Posterior vena cava (tissue), 2 donors: ENCODE measurements around the gene CUL4A. TPM values are rescaled to one million over a fixed set of nuclear protein-coding genes. Genes with fewer than 3 reads are reported as not detected.
"Not testable (repeated sequence)": the region's sequence is repeated elsewhere in the genome, so short reads cannot be mapped to it uniquely, and the experiment has no call there.

Experiments
- DNase-seq: peaks from one replicate; pipeline ENCODE4 v3.0.0-alpha.2; 2020; ENCODE audit warnings: low spot score
- intact Hi-C, 2 donors: fragments of 100-400 bp; cut with DNase I; formaldehyde crosslinking; loops; one replicate each; pipeline versions ENCODE4 v1.14.1 to v1.14.2; 2022 to 2023
- total RNA-seq, 2 donors: library from RNA; stranded (reverse); fragmentation: NEBNext Ultra II Directional; extraction: Animal tissue kit (Norgen Biotek cat#: 25700); gene quantifications; one replicate each; pipeline ENCODE4 v1.2.1, GENCODE V29; 2021
- donor health status: DM: yes; HTN: yes; CAD: no.
- donor health status: DM: yes; HTN: yes; CAD: no.

The CUL4A gene
- total RNA-seq, 2 donors from 2014 or later = 57.5 to 58.5 TPM

DNA sequence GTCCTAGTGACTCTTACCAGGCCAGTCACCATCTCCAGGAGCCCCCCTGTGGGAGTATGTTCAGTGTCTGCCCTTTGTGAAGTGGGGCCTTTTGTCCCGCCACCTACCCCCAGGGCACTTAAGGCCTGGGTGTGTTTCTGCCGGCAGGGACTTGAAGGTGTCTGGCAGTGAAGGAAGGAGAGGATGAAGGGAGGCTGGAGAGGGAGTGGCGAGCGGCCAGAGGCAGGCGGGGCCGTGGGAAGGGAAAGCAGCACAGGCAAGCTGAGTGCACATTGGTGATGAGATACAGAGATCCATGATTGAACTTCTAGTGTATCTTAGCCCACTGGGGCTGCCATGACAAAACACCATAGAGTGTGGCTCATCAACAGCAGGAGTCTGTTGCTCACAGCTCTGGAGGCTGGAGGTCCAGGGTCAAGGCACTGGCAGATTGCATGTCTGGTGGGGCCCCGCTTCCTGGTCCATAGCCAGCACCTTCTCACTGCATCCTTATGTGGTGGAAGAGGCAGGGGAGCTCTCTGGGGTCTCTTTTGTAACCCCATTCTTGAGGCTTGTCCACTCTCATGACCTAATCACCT is 17.5 kb downstream of the CUL4A start:
- DNase-seq = no peak
- intact Hi-C loops = no loop called here

DNA sequence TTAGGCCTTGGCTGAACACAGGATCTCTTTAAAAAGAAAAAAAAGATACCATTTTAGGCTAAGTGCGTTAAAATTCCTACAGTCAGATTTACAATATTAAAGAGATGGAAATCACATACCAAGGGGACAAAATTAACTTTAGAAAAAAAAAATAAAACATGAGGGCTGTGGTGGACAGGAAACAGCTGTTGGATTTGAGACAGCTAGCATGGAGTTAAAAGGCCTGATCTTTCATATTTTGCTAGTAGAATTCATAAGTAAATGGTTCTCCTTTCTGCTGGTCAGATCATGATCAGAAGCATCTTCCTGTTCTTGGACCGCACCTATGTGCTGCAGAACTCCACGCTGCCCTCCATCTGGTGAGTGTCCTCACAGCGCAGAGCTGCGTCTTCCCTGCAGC is 19.7 kb downstream of the CUL4A start:
- no peak for DNase-seq
- intact Hi-C loops = no loop called here

GRCh38 chr13:113229791-113230190 is 20.4 kb downstream of the CUL4A start:
- DNase-seq = no peak
- intact Hi-C loops = no loop called here

DNA sequence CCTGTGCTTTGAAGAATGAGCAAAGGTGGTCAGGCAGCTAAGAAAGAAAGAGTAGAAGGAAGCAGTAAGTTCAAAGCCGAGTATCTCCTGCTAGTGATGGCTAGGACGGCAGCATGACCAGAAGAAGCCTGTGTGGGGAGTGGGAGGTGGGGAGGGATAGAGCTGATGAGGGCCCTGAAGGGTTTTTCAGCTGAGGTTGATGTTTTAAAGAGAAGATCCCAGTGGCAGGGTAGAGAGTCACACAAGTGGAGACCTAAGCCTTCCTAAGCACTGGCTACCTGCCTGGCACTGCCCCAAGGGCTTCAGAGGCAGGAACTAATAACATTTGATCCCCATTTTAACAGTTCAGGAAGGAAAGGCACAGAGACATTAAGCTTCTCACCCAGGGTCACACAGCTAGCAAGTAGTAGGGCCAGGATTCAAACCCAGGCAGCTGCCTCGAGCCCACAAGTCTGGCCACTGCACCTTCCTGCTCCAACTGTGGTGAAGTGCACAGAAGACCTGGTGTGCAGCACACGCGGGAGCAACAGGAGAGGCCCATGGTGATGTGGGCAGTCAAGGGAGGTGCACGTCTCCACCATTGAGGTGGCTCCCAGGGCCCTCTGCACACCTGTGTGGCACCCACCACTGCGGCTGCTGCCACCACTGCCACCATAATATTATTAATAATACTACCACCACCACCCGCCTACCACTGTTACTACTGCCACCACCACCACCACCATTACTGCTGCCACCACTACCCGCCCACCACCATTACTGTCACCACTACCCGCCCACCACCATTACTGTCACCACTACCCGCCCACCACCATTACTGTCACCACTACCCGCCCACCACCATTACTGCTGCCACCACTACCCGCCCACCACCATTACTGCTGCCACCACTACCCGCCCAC is 22.1 kb downstream of the CUL4A start:
- DNase-seq = no peak
- intact Hi-C loops = no loop called here

- DNase-seq = no peak
- intact Hi-C loops = no loop called here
Observed at GRCh38 chr13:113232208-113233003, 23.0 kb downstream of the CUL4A start.

DNA sequence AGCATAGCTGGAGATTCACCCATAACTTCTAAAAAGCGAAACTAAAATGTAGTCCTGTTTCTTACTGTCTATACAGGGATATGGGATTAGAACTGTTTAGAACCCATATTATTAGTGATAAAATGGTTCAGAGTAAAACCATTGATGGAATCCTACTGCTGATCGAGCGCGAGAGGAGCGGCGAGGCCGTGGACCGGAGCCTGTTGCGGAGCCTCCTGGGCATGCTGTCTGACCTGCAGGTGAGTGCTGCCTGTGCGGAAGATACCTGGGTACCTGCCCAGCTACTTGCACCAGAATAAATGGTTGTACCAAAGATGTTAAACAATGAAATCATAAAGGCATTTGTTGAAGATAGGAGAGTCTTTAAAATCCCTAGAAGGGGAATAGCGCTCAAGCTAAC is 23.7 kb downstream of the CUL4A start:
- intact Hi-C loops = no loop called here
- DNase-seq = no peak

GRCh38 chr13:113238536-113238935 is 29.1 kb downstream of the CUL4A start:
- no peak for DNase-seq
- intact Hi-C loops = no loop called here

- DNase-seq = no peak
- intact Hi-C loops = no loop called here
Observed at GRCh38 chr13:113239357-113239756, 29.9 kb downstream of the CUL4A start.

GRCh38 chr13:113239986-113240385 is 30.6 kb downstream of the CUL4A start:
- intact Hi-C loops = no loop called here
- DNase-seq = no peak

DNA sequence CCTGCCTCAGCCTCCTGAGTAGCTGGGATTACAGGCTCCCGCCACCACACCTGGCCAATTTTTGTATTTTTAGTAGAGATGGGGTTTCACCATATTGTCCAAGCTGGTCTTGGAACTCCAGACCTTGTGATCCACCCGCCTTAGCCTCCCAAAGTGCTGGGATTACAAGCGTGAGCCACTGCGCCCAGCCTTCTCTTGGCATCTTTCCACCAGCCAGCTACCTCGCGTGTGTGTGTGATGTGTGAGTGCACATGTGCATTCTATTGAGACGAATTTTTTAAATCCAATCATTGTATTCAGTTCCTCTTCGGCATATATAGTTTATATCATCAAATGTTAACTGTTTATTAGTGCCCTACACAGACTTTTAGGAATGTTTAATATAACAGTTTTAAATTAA is 32.2 kb downstream of the CUL4A start:
- DNase-seq, intact Hi-C loops: not testable (repeated sequence)

GRCh38 chr13:113243847-113244246 is 34.4 kb downstream of the CUL4A start:
- intact Hi-C loops = no loop called here
- no peak for DNase-seq

DNA sequence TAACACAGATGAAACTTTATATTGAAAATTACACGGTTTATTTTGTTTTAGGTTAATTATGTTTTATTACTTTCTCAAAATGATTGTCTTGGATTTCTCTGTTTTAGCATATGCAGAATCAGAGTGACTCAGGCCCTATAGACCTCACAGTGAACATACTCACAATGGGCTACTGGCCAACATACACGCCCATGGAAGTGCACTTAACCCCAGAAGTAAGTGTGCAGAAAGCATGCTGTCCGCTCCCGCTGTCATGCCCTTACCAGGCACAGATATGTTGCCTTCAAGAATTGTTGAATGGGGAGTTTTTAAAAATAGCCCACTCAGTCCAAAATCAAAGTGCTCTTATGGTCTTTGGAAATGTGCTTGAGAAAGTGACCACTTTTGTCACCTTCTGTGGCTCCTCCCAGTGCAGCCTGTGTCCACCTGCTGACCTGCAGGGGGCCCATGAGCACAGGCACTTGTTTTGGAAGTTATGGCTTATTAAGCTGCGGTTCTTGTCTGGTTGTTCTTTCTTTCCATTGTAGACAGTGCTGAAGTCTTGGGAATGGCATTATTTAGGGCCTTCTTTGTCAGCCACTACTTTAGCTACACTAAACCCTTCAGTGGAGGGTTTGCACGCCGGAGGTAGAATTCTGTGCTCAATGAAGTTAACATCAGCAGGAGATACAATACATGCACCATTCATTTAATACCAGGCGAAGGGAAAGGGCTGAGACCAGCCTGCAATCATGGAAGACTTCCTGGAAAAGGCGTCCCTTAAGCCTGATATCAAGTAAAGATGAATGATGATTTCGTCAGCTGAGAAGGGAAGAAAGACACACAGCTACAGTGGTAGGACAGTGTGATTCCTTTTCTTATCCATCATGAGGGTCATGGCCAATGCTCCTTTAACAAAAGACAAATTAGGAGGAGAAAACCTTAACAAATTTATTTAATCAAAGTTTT is 36.7 kb downstream of the CUL4A start:
- no peak for DNase-seq
- intact Hi-C loops = no loop called here

DNA sequence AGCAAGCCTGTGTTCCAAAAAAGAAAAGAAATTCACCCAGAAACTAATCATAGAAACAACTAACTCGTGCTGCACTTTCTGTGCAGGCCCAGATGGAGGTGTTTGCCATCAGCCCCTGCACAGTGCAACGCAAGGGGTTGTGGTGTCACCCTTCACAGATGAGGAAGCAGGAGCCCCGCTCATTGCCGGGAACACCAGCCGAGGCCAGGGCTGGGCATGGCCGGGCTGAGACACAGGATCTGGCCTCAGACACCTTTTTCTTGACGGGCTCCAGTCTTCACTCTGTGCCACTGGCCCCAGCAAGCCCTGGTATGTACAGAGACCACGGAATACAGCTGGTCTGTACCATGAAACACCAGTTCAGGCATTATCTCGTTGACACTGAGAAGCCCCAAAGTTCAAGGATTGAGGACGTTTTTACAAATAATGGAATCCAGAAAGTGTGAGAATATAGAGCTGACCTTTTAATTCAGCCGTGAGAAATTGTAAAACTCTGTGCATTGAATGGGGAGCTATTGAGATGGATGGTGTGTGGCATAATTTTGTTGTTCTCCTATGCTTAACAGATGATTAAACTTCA is 43.2 kb downstream of the CUL4A start:
- no peak for DNase-seq
- intact Hi-C loops = no loop called here

DNA sequence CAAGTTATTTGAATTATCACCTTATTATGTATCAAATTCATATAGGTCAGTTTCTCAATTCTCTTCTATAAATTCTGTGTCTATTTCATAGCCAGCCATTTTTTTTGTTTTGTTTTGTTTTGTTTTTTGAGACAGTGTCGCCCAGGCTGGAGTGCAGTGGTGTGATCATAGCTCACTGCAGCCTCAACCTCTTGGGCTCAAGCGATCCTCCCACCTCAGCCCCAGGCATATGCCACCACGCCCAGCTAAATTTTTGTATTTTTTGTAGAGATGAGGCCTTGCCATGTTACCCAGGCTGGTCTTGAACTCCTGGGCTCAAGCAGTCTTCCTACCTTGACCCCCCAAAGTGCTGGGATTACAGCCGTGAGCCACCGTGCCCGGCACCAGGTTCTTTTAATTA is 48.5 kb downstream of the CUL4A start:
- DNase-seq, intact Hi-C loops: not testable (repeated sequence)

DNA sequence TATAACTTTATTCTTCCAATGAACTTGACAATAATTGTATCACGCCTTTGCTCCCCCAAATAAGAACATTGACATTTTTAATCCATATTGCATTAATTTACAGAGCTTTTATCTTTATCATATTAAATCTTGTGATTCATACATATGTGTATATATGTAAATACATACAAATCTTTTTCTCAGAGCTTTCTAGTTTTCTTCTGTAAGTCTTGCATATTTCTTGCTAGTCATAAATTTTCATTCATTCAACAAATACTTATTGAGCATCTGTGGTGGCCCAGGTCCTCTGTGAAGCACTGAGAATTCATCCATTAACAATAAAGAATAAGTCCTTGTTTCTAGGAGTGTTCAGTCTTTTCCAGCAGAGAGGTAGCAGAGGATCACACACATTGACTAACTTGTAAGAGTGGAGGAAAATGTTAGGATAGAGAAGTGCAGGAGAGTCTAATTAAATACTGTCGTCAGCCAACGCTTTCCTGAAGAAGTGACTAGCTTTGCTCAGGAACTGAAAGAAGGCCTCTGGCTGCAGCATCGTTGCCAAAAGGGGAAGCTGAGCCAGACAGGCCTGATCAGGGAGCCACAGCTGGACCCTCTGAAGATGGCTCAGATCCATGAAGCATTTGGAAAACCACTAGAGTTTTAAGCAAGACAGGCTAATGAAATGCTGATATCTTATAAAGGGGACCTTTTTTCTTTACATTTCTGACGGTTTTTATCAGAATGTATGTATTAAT is 49.1 kb downstream of the CUL4A start:
- no peak for DNase-seq
- intact Hi-C loops = no loop called here

DNA sequence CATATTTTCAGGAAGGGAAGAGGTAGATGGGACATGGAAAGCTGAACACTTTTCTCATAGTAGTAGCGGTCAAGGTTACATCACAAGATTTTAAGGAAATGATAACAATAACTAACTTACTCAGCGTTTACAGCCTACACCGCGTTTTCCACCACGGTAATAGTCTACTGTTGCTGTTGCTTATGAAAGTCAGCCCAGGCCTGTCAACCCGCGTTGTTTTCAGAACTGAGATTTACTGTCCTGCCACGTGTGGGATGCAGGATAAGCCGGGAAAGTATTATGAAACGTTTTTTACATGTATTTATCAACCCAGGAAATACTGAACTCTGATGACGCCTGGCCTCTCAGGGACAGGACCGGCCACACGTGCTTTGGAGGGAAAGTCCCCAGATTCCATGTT is 51.6 kb downstream of the CUL4A start:
- intact Hi-C loops = no loop called here
- DNase-seq = no peak

- DNase-seq, intact Hi-C loops: not testable (repeated sequence)
Observed at GRCh38 chr13:113263016-113263415, 53.6 kb downstream of the CUL4A start.
